Measurements from ENCODE around the gene TEC. TPM values are rescaled to one million over a fixed set of nuclear protein-coding genes. Genes with fewer than 3 reads are reported as not detected.

TEC gene
- total RNA-seq, 1 donor from 2014 or later, result 0.35 TPM

GRCh38 chr4:48267574-48267973, 2.1 kb downstream of the TEC start:
- no peaks in the 10 kb centered on the region for H3K9me3 Mint-ChIP-seq (ENCODE audit: low read depth)

GRCh38 chr4:48266781-48267180, 2.9 kb downstream of the TEC start:
- H3K4me1 Mint-ChIP-seq (ENCODE audit: low read depth), result peaks cover 10% of the 10 kb centered on the region
- TF ChIP-seq CTCF (IDR thresholded peaks at IDR 0.05), result no peak
- H3K36me3 Mint-ChIP-seq (ENCODE audit: low read depth), result no peaks in the 10 kb centered on the region
- no peak overlapping the region for H3K27ac Mint-ChIP-seq (ENCODE audit: unreplicated experiment)
- no peaks in the 10 kb centered on the region for H3K9me3 Mint-ChIP-seq (ENCODE audit: low read depth)
- peaks cover 5% of the 10 kb centered on the region for H3K27me3 Mint-ChIP-seq (ENCODE audit: low read depth)
- no peak for DNase-seq (ENCODE audit: low spot score)
- no peak overlapping the region for H3K4me3 Mint-ChIP-seq (ENCODE audit: unreplicated experiment)

More at GRCh38 chr4:48267574-48267973, 2.1 kb downstream of the TEC start:
- Mint-ChIP-seq H3K27me3 (ENCODE audit: low read depth) (peaks cover 5% of the 10 kb centered on the region), H3K36me3 (ENCODE audit: low read depth) (no peaks in the 10 kb centered on the region), H3K4me1 (ENCODE audit: low read depth) (peaks cover 10% of the 10 kb centered on the region), H3K4me3 (ENCODE audit: unreplicated experiment) (no peak overlapping the region), H3K27ac (ENCODE audit: unreplicated experiment) (no peak overlapping the region)
- no peak for TF ChIP-seq CTCF (IDR thresholded peaks at IDR 0.05)
- DNase-seq (ENCODE audit: low spot score), result no peak

- Mint-ChIP-seq H3K4me3 (ENCODE audit: unreplicated experiment) (no peak overlapping the region), H3K27me3 (ENCODE audit: low read depth) (peaks cover 10% of the 10 kb centered on the region), H3K4me1 (ENCODE audit: low read depth) (peaks cover 9% of the 10 kb centered on the region), H3K9me3 (ENCODE audit: low read depth) (no peaks in the 10 kb centered on the region), H3K27ac (ENCODE audit: unreplicated experiment) (no peak overlapping the region), H3K36me3 (ENCODE audit: low read depth) (peaks cover 2% of the 10 kb centered on the region)
- DNase-seq (ENCODE audit: low spot score), result no peak
- no peak for TF ChIP-seq CTCF (IDR thresholded peaks at IDR 0.05)
Measured at GRCh38 chr4:48262926-48263325, 6.7 kb downstream of the TEC start.

- peaks cover 2% of the 10 kb centered on the region for H3K36me3 Mint-ChIP-seq (ENCODE audit: low read depth)
- peaks cover 10% of the 10 kb centered on the region for H3K27me3 Mint-ChIP-seq (ENCODE audit: low read depth)
- H3K4me1 Mint-ChIP-seq (ENCODE audit: low read depth), result peaks cover 9% of the 10 kb centered on the region
- no peaks in the 10 kb centered on the region for H3K9me3 Mint-ChIP-seq (ENCODE audit: low read depth)
- no peak for DNase-seq (ENCODE audit: low spot score)
- H3K4me3 Mint-ChIP-seq (ENCODE audit: unreplicated experiment), result no peak overlapping the region
- H3K27ac Mint-ChIP-seq (ENCODE audit: unreplicated experiment), result no peak overlapping the region
- TF ChIP-seq CTCF (IDR thresholded peaks at IDR 0.05), result no peak
Measured at GRCh38 chr4:48262484-48262883, 7.2 kb downstream of the TEC start.

GRCh38 chr4:48261281-48261680, 8.4 kb downstream of the TEC start:
- DNase-seq (ENCODE audit: low spot score), result no peak
- H3K27ac Mint-ChIP-seq (ENCODE audit: unreplicated experiment), result no peak overlapping the region
- no peak for TF ChIP-seq CTCF (IDR thresholded peaks at IDR 0.05)
- no peaks in the 10 kb centered on the region for H3K9me3 Mint-ChIP-seq (ENCODE audit: low read depth)
- H3K27me3 Mint-ChIP-seq (ENCODE audit: low read depth), result peaks cover 13% of the 10 kb centered on the region
- H3K4me1 Mint-ChIP-seq (ENCODE audit: low read depth), result peaks cover 9% of the 10 kb centered on the region
- peaks cover 2% of the 10 kb centered on the region for H3K36me3 Mint-ChIP-seq (ENCODE audit: low read depth)
- no peak overlapping the region for H3K4me3 Mint-ChIP-seq (ENCODE audit: unreplicated experiment)
